GM21390 (cell line): ENCODE measurements around the gene TMEM44.

ENCODE experiments used
- ATAC-seq: cut with Tn5 transposase; IDR thresholded peaks from one replicate; pipeline ENCODE4 v1.9.1; 2021; ENCODE audit not compliant: unreplicated experiment

TMEM44 gene, protein sequence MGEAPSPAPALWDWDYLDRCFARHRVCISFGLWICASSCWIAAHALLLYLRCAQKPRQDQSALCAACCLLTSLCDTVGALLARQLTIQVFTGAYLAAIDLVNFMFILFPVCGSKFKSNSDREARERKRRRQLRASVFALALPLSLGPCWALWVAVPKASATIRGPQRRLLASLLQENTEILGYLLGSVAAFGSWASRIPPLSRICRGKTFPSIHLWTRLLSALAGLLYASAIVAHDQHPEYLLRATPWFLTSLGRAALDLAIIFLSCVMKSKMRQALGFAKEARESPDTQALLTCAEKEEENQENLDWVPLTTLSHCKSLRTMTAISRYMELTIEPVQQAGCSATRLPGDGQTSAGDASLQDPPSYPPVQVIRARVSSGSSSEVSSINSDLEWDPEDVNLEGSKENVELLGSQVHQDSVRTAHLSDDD

DNA sequence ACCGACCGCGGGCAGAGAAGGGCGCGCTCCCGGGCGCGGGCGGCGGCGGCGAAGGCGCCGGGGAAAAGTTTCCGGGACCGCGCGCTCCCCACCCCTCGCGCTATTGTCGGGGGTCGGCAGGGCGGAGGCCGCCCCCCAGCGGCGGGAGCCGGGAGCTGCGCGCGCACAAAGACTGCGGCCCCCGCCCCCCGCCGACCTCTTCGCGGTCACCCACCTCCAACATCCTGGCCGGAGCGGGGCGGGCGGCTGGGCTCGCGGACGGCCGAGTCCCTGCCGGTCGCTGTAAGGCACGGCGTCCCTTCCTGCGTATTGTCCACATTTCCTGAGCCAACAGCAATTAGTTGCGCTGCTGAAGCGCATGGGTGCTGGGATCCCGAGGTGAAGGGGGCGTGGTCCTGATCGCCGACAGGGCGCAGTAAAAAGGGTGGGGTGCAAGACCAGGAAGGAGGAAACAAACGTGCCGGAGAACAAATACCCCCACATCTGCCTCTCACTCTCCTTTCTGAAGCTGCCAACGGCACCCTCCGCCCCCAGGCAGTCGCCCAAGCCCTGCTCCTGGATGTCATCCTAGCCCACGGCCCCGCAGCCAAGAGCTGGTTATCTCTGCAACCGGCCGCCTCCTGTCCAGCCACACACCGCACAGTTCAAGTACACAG is at the start of gene TMEM44:
TSS of gene TMEM44 (minus strand) at position 71 of the 656 bp plus-strand sequence. CDS start 204 bp downstream, outside the sequence.
- peak; percentile 92 for ATAC-seq

DNA sequence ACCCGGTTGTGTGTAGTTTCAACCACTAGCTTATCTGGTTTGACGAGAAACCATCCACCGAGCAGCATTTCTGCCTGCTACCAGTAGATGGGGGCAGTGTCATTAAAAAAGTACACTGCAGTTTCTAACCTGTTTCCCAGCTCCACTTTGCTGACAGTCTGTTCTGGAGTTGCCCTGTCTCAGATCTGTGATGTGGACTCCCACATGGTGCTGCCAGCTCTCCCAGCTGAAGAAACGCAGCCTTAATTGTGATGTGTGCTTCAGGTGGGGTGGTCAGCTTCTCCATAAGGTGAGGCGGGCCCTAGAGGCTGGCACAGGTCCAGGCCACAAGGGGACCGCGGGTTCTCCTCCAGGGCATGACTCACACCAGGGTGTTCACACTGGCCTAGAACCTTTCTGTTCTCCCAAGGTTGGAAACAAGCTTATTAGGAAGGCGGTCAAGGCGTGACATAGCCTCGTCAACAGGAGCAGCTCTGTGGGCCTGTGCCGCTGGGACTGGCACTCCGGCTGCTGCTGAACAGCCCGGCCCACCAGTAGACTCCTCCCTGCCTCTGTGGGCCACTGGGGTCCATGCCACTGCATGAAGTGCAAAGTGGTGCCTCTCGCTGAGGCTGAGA is 49.6 kb upstream of the TMEM44 start:
- peak; percentile 56 for ATAC-seq

DNA sequence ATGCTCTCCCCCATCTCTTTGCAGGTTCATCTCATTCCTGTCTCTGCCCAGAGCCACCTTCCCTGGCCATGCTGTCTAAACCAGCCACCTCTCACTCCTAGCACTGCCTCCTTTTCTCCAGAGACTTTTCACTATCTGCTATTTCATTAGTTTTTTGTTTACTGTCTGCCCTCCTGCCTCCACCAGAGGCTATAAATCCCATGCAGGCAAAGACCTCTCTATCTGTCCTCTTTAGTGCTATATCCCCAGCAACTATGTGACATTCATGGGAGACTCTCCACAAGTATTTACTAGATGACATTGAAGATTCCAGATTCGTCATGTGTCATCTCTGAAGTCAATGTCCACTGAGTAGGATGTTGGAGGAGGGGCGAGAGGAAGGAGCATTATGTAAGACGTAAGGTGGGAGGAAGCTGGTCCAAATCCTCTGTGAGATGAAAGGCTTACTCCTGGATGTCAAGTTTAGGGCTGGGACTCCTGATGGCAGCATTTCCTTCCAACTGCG is 49.0 kb upstream of the TMEM44 start:
- ATAC-seq = no peak

DNA sequence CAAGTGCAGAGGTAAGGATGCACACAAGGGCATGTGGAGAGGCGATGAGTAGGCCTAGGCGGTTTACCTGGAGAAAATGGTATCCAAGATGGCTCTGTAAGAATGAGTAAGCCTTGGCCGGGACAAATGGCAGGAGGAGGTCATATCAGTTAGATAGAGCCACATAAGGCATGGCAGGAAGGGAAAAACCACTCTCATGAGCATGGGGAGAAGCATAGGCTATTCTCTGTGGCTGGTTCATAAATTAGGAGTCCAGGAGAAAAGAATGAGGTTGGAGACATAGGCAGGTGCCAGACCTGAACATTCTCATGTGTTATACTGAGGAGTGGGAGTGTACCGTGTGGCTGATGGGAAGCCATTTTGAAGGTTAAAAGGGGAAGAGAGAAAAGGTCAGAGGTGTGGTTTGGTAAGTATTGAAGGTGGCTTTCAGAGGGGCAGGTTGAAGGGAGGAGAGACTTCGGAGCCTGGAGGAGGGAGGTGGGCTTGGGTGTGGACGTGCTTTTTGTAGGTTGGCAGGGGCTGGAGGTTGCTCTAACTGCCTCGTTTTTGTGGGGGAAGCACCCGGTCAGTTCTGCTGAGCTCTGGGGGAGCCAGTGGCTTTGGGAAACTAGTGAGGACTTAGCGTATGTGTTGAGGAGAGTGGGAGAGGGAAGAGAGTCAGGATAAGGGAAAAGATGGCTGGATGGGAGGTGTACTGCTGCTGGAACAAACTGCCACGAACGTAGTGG is 47.8 kb upstream of the TMEM44 start:
- ATAC-seq = no peak

DNA sequence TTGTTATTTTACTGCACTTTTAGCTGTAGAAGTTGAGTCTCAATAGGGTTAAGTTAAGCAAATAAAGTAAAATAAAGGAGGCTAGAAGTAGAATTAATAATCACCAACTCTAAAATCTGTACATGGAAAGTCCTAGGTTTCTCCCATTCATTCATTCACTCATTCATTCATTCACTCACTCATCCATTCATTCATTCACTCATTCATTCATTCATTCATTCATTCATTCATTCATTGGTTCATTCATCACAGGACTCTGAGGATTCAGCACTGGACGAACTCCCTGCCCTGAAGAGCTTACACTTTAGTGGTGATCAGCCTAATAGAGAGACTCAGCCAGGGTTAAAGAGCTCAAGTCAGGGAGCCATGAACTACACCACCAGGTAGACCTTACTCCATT is 43.3 kb upstream of the TMEM44 start:
- ATAC-seq = no peak

DNA sequence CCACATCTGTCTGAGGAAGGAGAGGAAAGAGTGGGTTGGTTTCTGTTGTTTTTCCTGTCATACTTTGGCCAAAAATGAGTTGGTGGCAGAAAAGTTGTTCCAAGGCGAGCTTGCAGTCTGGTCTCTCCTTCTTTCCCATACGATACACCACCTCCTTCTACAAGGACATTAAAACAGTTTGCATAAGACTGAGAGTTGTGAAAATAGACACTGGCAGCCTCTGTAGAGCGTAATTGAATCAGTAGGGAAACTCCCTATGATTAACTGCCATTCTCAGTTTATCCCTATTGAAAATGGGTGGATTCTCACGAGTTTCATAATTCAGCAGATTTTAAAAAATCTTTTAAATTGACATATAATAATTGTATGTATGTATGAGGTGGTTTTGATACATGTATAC is 42.5 kb upstream of the TMEM44 start:
- no peak for ATAC-seq

DNA sequence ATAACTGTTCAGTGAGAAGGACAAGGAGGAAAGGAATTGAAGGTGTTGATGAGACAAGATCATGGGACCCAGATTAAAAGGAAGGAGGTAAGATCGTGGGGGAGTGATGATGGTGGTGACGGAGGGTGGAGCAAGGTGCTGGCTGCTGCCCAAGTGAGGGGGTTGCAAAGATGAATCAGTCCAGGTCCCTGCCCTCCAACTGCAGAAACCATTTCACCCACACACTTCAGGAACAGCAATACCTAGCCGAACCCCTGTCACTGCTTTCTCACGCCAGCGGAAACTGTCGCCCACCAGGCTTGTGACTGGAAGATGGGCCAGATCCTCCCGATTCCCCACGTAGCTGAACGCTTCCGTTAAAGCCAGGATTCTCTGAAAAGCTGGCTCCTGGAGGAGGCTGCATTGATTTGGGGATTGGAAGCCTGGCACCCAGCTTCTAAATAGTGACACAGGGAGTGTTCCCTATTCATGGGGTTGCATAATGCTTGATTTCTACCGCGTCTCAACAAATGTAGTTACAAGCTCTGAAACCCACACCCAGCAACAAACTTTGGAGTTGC is 41.9 kb upstream of the TMEM44 start:
- no peak for ATAC-seq

DNA sequence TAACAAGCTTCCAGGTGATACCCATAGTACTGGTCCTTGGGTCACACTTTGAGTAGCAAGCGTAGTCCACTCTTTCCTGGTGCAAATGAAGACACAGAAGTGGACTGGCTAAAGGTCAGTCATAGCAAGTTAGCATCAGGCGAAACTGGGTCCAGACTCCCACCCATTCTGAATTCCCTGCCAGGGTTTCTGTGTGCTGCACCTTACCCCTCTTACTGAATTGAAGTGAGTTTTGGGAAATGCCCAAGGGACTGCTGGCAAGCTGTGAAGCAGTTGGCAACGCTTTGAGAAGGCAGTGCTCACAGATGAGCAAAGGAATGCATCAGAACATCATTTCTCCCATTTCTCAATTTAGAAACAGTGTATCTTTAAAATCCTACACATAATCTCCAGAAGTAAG is 40.5 kb upstream of the TMEM44 start:
- no peak for ATAC-seq

DNA sequence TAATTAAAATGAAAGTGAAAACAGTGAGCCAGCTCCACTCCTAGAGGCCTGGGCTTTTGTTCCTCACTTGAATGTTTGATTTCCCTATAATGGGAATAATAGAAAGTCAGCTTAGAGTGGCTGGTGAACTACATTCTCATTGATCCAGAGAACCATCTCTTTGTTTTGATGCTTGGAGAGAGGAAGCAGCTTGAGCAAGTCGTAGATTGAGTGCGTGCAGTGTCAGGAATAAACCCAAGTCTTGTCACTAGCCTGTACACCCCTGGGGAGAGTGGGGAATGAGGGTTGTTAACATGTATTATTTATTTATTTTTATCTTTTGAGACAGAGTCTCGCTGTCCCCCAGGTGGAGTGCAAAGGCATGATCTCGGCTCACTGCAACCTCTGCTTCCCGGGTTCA is 39.7 kb upstream of the TMEM44 start:
- ATAC-seq = no peak

DNA sequence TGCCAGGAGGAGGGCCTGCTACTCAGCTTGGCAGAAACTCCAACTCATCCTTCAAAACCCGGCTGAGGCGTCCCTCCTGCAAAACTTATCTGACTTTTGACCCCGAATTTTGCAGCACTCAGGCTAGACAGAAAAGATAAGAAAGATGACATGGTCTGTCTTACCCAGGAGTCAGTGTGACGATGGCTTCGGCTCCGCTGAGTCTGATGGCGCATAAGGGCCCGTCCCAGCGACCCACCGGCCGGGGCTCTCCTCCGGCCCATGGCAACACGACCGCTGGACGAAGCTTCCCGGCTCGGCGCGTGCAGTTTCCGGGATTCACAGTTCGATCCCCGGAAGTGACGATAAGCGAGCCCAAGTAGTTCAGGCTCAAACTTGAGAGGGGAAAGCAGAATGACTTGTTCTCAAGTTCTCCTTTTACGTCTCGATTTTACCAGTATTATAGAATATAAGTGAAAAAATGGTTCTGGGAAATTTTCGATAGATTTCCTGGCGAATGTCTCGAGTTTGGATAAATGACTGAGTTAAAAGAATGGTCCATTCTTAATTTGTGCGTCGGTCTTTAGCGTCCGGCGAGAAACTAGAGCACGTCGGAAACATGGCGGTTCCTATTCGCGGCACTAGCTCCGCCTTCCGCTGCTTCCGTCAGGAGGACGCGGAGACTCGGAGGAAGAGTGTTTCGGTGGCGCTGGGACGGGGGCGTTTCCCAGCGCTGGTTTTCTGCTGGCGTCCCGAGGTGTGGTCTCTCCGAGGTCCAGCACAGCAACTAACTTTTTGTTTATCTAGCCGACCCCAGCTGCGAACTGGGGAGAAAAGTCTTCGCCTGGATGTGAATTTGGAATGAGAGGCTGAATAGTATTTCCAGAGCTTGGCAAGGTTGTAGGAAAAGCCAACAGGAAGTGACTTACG is 38.9 kb upstream of the TMEM44 start, which contains the start of gene LSG1:
TSS of gene LSG1 (minus strand) at position 292 of the 909 bp plus-strand sequence. CDS start at position 263, 29 bp downstream.
- peak; percentile 84 for ATAC-seq

DNA sequence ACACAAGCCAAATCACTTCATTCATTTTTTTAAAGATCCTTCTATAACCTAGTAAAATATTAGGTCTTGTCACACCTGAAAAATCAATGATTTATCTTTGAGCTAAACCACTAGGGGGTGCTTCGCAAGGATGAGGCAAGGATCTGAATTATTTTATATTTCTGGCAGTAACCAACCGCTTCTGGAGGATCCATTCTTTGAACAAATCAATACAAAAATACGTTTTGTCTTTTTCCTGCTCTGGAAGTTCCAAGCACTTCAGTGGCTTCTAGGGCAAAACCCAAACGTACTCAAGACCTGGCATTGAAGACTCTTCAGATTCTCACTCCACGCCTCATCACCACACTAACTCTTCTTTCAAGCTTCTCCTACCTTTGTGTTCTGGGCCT is 38.3 kb upstream of the TMEM44 start:
- ATAC-seq = peak; percentile 20

DNA sequence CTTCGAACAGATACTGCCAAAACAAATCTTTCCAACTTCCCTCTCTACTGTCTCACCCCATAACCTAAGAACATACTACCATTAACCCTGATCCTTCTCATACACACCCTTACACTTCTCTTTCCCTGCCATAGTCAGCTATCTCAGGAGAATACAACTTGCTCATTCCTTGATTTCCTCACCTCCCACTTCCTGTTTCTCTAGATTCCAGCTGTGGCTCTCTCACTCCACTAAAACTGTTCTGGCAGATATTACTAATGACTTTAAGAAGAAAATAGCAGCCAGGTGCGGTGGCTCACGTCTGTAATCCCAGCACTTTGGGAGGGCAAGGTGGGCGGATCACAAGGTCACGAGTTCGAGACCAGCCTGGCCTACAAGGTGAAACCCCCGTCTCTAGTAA is 34.1 kb upstream of the TMEM44 start:
- no peak for ATAC-seq

DNA sequence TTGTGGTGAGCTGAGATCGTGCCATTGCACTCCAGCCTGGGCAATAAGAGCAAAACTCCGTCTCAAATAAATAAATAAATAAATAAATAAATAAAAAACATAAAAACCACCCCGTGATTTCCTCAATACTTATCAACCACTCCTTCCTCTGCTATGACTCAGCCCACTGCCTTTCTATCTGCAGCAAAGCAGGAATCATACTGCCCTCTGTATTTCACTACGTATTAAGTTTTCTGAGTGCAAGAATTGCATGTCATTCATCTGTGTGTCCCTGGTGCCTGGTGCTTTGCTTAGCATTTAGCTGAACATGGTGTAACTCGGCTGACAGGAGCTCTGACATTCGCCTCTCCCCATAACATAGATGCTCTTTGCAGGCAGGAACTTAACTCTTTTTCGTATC is 31.6 kb upstream of the TMEM44 start:
- ATAC-seq = no peak

DNA sequence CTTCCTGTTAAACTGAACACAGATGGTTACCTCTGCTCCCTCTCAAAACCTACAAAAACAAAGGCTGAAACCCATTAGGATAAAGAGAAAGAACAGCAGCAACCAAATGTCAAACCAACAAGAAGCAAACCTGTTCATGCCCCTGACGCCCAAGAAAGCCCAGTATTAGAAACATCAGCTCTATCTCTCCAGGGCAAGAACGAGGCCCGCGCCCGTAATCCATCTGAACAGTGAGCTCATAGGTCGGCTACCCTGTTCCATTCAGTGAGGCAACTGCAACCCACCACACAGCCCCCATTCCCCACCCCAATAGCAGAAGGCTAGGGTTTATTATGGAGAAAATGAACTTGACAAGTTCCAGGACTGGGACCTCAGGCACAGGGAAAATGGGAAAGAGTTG is 28.7 kb upstream of the TMEM44 start:
- no peak for ATAC-seq

DNA sequence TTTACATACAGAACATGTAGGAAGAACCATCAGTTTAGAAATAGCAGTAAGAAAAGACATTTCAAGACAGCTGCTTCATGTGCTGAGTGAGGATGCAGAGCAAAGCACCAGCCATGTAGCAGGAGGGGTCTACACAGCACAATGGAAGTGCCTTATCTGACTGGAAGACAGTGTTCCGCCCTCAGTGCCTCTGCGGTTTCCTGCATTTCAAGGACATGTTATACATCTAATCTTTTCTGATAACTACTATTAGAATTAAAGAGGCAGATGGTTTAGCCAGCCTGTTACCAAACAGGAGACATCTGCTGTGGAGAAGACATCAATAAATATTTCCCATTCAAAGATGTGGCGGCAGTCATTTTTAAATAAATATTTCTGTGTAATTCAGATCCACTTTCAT is 28.2 kb upstream of the TMEM44 start:
- no peak for ATAC-seq

DNA sequence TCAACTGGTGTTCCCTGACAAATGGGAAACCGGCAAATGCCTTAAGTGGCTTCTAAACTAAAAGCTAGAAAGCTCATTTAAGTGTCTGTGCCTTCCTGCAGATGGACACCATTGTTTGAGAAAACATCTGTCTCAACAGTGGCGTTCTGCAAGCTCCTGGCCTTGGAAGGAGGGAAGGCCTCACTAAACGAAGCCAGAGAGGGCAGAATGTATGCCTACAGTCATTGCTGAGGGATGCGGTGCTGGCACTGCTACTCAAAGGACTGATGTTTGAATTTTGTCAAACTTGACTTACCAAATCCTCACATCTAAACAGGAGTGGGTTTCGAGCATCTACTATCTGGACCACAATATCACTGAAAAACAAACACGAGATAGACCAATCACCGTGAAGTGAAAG is 26.6 kb upstream of the TMEM44 start:
- ATAC-seq = no peak

DNA sequence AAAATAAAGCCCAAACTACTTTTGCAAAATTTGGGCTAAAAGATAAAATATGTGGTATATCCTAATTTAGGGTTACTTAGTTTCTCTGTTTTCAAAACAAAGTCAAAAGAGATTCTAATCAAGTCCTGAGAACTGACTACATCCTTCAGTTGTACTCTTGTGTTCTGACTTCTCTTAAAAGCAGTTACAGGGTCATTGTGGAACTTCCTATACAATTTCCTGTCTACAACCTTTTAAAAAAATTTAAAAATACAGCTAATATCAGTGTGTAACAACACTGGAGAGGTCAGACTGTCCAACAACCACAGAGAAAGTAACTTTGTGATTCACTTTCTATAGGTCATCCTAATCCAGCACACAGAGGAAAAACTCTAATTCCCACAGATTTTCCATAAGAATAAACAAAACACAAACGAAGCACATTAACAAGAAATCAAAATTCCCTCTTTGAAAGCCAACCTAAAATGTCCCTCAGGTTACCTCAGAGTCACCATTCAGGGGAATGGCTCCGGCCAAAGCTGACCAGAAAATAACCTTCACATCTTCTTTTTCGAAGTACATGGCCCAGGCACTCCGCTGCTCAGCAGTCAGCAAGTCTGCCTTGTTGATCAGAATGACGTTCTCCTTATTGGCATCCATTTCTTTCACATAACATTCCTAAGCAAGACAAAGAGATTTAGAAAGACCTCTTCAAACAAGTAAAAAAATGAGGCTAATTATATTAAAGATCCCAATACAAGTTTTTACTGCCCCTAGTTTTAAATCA is 25.4 kb upstream of the TMEM44 start:
- ATAC-seq = no peak

DNA sequence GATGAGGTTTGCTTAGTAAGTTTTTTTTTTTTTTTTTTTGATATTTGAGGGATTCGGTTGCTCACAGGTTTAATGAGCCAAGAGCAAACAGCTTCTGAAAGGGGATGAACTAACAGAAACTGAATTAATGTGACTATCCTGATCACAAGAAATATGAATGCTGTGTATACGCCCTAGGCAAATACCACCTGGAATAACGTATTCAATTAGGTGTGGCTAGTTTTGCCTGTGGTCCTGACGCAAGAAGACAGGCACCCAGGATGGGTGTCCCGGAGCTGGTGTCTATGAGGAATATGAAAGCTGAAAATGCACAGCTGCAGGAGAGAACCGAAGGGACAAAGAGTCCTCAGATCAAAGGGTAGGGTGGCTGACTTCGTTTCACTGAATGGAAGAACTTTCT is 24.2 kb upstream of the TMEM44 start:
- no peak for ATAC-seq

DNA sequence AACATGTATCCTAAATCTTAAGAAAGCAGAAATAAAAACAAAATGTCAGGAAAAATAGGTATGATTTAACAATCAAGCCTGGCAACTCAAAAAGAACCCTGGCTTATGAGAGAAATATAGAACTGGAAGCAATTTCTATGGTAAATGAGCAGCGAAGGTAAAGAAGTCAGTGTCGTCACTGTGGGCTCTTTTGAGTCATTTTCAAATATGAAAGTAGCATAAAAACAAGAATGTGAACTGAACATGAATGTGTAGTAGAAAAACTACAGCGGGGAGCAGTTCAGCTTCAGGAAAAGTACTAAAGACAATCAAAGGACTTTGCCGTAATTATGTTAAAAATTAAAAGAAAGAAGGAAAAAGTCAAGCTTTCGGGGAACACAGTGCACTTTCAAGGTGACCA is 21.2 kb upstream of the TMEM44 start:
- ATAC-seq = peak; percentile 79
